ENCODE data around the gene CBLC. TPM values are rescaled to one million over a fixed set of nuclear protein-coding genes. Genes with fewer than 3 reads are reported as not detected.

CBLC gene
- total RNA-seq, 1 experiment from 2014 or later = 20.5 TPM

DNA sequence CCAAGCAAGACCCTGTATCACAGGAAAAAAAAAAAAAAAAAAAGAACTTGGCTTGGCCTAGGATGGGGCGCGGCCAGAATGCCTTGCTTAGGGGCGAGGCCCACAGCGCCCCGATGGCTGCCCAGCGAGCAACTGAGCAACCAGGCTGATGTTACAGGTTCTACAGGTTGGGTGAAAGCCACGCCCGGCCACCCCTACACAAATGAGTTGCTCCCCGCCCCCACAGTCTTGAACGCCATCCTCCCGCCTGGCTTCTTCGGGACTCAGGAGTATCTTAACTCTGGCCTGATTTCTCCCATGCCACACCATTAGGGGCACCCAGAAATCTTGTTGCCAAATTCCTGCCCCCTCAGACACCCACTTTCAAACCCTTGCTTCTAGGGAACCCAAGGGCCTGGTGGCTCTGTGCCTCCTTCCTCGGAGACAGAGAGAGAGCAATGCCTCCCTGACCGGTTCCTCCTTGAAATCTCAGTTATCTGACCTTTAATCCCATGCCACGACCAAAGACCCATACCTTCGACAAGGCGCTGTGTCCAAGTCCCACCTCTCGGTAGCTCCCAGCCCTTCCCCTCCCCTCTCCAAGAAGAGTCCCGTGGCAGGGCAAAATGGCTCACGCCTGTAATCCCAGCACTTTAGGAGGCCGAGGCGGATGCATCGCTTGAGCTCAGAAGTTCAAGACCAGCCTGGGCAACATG lies 1.1 kb upstream of the CBLC start:
- Mint-ChIP-seq H3K36me3 (no peaks in the 10 kb centered on the region), H3K9me3 (no peaks in the 10 kb centered on the region), H3K27ac (0 out of 2 replicates have a peak overlapping the region, but pooled peaks have one; percentile 6), H3K4me3 (no peak overlapping the region), H3K27me3 (ENCODE audit: low read depth) (peaks cover 17% of the 10 kb centered on the region), H3K4me1 (peaks cover 7% of the 10 kb centered on the region)
- POLR2A ChIA-PET = interaction anchor here (0.5 to 1.6 kb wide), 4 partner anchors 19 to 49 kb away, joined by 3 to 6 read pairs (median 4); no protein-coding TSS in a partner anchor
- ATAC-seq (0 out of 2 replicates have a peak, but pooled peaks have one; percentile 7), DNase-seq (ENCODE audit: low spot score) (peak; percentile 32)
- CTCF ChIA-PET = interaction anchor here (0.6 to 9.8 kb wide), 6 partner anchors 8 to 120 kb away, joined by 3 to 548 read pairs (median 4); no protein-coding TSS in a partner anchor
- TF ChIP-seq, protein P1, sequence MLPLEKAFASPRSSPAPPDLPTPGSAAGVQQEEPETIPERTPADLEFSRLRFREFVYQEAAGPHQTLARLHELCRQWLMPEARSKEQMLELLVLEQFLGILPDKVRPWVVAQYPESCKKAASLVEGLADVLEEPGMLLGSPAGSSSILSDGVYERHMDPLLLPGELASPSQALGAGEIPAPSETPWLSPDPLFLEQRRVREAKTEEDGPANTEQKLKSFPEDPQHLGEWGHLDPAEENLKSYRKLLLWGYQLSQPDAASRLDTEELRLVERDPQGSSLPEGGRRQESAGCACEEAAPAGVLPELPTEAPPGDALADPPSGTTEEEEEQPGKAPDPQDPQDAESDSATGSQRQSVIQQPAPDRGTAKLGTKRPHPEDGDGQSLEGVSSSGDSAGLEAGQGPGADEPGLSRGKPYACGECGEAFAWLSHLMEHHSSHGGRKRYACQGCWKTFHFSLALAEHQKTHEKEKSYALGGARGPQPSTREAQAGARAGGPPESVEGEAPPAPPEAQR (CRISPR knock-in tag; IDR thresholded peaks at IDR 0.05) = no peak
- TF ChIP-seq, protein P2, sequence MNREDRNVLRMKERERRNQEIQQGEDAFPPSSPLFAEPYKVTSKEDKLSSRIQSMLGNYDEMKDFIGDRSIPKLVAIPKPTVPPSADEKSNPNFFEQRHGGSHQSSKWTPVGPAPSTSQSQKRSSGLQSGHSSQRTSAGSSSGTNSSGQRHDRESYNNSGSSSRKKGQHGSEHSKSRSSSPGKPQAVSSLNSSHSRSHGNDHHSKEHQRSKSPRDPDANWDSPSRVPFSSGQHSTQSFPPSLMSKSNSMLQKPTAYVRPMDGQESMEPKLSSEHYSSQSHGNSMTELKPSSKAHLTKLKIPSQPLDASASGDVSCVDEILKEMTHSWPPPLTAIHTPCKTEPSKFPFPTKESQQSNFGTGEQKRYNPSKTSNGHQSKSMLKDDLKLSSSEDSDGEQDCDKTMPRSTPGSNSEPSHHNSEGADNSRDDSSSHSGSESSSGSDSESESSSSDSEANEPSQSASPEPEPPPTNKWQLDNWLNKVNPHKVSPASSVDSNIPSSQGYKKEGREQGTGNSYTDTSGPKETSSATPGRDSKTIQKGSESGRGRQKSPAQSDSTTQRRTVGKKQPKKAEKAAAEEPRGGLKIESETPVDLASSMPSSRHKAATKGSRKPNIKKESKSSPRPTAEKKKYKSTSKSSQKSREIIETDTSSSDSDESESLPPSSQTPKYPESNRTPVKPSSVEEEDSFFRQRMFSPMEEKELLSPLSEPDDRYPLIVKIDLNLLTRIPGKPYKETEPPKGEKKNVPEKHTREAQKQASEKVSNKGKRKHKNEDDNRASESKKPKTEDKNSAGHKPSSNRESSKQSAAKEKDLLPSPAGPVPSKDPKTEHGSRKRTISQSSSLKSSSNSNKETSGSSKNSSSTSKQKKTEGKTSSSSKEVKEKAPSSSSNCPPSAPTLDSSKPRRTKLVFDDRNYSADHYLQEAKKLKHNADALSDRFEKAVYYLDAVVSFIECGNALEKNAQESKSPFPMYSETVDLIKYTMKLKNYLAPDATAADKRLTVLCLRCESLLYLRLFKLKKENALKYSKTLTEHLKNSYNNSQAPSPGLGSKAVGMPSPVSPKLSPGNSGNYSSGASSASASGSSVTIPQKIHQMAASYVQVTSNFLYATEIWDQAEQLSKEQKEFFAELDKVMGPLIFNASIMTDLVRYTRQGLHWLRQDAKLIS (CRISPR knock-in tag; IDR thresholded peaks at IDR 0.05; ENCODE audit: borderline replicate concordance) = no peak
- TF ChIP-seq, protein P3, sequence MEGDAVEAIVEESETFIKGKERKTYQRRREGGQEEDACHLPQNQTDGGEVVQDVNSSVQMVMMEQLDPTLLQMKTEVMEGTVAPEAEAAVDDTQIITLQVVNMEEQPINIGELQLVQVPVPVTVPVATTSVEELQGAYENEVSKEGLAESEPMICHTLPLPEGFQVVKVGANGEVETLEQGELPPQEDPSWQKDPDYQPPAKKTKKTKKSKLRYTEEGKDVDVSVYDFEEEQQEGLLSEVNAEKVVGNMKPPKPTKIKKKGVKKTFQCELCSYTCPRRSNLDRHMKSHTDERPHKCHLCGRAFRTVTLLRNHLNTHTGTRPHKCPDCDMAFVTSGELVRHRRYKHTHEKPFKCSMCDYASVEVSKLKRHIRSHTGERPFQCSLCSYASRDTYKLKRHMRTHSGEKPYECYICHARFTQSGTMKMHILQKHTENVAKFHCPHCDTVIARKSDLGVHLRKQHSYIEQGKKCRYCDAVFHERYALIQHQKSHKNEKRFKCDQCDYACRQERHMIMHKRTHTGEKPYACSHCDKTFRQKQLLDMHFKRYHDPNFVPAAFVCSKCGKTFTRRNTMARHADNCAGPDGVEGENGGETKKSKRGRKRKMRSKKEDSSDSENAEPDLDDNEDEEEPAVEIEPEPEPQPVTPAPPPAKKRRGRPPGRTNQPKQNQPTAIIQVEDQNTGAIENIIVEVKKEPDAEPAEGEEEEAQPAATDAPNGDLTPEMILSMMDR (IDR thresholded peaks at IDR 0.05) = no peak
- TF ChIP-seq, protein P4, sequence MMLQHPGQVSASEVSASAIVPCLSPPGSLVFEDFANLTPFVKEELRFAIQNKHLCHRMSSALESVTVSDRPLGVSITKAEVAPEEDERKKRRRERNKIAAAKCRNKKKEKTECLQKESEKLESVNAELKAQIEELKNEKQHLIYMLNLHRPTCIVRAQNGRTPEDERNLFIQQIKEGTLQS (CRISPR knock-in tag; conservative IDR thresholded peaks at IDR 0.05) = no peak
- TF ChIP-seq, protein P5, sequence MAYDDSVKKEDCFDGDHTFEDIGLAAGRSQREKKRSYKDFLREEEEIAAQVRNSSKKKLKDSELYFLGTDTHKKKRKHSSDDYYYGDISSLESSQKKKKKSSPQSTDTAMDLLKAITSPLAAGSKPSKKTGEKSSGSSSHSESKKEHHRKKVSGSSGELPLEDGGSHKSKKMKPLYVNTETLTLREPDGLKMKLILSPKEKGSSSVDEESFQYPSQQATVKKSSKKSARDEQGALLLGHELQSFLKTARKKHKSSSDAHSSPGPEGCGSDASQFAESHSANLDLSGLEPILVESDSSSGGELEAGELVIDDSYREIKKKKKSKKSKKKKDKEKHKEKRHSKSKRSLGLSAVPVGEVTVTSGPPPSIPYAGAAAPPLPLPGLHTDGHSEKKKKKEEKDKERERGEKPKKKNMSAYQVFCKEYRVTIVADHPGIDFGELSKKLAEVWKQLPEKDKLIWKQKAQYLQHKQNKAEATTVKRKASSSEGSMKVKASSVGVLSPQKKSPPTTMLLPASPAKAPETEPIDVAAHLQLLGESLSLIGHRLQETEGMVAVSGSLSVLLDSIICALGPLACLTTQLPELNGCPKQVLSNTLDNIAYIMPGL (CRISPR knock-in tag; IDR thresholded peaks at IDR 0.05) = no peak
- no peak for TF ChIP-seq KAT7 (CRISPR knock-in tag; IDR thresholded peaks at IDR 0.05; ENCODE audit: borderline replicate concordance)
- no peak for TF ChIP-seq MYBL2 (CRISPR knock-in tag; IDR thresholded peaks at IDR 0.05)
- TF ChIP-seq TEAD4 (CRISPR knock-in tag; IDR thresholded peaks at IDR 0.05) = no peak
- TF ChIP-seq, protein P6, sequence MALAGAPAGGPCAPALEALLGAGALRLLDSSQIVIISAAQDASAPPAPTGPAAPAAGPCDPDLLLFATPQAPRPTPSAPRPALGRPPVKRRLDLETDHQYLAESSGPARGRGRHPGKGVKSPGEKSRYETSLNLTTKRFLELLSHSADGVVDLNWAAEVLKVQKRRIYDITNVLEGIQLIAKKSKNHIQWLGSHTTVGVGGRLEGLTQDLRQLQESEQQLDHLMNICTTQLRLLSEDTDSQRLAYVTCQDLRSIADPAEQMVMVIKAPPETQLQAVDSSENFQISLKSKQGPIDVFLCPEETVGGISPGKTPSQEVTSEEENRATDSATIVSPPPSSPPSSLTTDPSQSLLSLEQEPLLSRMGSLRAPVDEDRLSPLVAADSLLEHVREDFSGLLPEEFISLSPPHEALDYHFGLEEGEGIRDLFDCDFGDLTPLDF (CRISPR knock-in tag; IDR thresholded peaks at IDR 0.05) = no peak
- TF ChIP-seq ZNF317 (CRISPR knock-in tag; IDR thresholded peaks at IDR 0.05; ENCODE audit: borderline replicate concordance, low read depth) = no peak

DNA sequence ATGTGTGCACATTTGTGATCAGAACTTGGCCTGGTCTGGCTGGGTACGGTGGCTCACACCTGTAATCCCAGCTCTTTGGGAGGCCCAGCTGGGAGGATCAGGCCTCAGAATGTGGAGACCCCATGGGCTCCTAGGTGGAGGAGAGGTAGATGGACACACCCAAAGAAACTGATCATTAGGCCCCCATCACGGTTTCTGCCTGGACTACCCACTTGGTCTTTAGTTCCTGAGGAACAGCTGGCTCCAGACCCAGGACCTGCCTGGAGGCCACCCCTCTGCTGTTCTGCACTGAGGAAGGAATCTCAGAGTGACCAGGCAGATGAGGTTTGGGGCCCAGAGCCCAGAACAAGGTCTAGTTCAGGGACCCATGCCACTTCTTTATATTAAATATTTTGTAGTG lies 1.5 kb downstream of the CBLC start:
- CTCF ChIA-PET = interaction anchor here (1.0 to 9.8 kb wide), 5 partner anchors 8 to 67 kb away, joined by 5 to 548 read pairs (median 8); partner anchors contain the start of gene NECTIN2
- DNase-seq (ENCODE audit: low spot score) (no peak), ATAC-seq (no peak)
- Mint-ChIP-seq H3K36me3 (peaks cover under 1% of the 10 kb centered on the region; the same call in 1 of the 2 replicates), H3K27ac (no peak overlapping the region; the same call in 1 of the 2 replicates), H3K27me3 (ENCODE audit: low read depth) (peaks cover 5% of the 10 kb centered on the region), H3K9me3 (no peaks in the 10 kb centered on the region), H3K4me1 (peaks cover 5% of the 10 kb centered on the region), H3K4me3 (peak overlapping the region; percentile 45)
- POLR2A ChIA-PET = no interaction called here
- TF ChIP-seq, protein P7, sequence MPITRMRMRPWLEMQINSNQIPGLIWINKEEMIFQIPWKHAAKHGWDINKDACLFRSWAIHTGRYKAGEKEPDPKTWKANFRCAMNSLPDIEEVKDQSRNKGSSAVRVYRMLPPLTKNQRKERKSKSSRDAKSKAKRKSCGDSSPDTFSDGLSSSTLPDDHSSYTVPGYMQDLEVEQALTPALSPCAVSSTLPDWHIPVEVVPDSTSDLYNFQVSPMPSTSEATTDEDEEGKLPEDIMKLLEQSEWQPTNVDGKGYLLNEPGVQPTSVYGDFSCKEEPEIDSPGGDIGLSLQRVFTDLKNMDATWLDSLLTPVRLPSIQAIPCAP (CRISPR knock-in tag; IDR thresholded peaks at IDR 0.05) = no peak
- TF ChIP-seq TP53 (CRISPR knock-in tag; IDR thresholded peaks at IDR 0.05) = no peak
- no peak for TF ChIP-seq RELA (CRISPR knock-in tag; IDR thresholded peaks at IDR 0.05; ENCODE audit: borderline replicate concordance)
- no peak for TF ChIP-seq NFATC4 (CRISPR knock-in tag; IDR thresholded peaks at IDR 0.05)
- TF ChIP-seq, protein P8, sequence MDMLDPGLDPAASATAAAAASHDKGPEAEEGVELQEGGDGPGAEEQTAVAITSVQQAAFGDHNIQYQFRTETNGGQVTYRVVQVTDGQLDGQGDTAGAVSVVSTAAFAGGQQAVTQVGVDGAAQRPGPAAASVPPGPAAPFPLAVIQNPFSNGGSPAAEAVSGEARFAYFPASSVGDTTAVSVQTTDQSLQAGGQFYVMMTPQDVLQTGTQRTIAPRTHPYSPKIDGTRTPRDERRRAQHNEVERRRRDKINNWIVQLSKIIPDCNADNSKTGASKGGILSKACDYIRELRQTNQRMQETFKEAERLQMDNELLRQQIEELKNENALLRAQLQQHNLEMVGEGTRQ (CRISPR knock-in tag; IDR thresholded peaks at IDR 0.05) = no peak
- TF ChIP-seq, protein P9, sequence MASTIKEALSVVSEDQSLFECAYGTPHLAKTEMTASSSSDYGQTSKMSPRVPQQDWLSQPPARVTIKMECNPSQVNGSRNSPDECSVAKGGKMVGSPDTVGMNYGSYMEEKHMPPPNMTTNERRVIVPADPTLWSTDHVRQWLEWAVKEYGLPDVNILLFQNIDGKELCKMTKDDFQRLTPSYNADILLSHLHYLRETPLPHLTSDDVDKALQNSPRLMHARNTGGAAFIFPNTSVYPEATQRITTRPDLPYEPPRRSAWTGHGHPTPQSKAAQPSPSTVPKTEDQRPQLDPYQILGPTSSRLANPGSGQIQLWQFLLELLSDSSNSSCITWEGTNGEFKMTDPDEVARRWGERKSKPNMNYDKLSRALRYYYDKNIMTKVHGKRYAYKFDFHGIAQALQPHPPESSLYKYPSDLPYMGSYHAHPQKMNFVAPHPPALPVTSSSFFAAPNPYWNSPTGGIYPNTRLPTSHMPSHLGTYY (CRISPR knock-in tag; IDR thresholded peaks at IDR 0.05) = no peak
- no peak for TF ChIP-seq JUN (CRISPR knock-in tag; IDR thresholded peaks at IDR 0.05)
